ENCODE measurements around the gene ITIH1.

- TF ChIP-seq CTCF (IDR thresholded peaks at IDR 0.05) (no peak), POLR2A (IDR thresholded peaks at IDR 0.05) (no peak), POLR2AphosphoS5 (IDR thresholded peaks at IDR 0.05) (no peak), EP300 (IDR thresholded peaks at IDR 0.05) (no peak)
These were observed 3.2 kb upstream of the ITIH1 start for GRCh38 chr3:52774066-52774713.

Measured in sigmoid colon (tissue), 4 donors.